AG10803 (cell line): ENCODE results near the gene TMED10.

Experiments
- DNase-seq: peaks from one replicate; pipeline ENCODE4 v3.0.0; 2010; ENCODE audit warnings: low read depth
- H3K4me3 ChIP-seq: 2 replicates; pipeline ENCODE4 v1.5.1; 2011; ENCODE audit warnings: mild to moderate bottlenecking, low read length, control low read depth
- CTCF ChIP-seq: conservative IDR thresholded peaks from 2 replicates; pipeline ENCODE4 v1.5.1; 2011; ENCODE audit warnings: mild to moderate bottlenecking, low read length, control low read depth, inconsistent platforms

Gene TMED10

GRCh38 chr14:75196468-75196867 is 20.1 kb upstream of the TMED10 start:
- DNase-seq = no peak
- no peak for TF ChIP-seq CTCF
- H3K4me3 ChIP-seq = no peak overlapping the region

- DNase-seq = no peak
- no peak for TF ChIP-seq CTCF
These were observed 19.7 kb upstream of the TMED10 start for GRCh38 chr14:75196064-75196463.

GRCh38 chr14:75191100-75191499 is 14.7 kb upstream of the TMED10 start:
- no peak for DNase-seq
- no peak for TF ChIP-seq CTCF

More at GRCh38 chr14:75196064-75196463, 19.7 kb upstream of the TMED10 start:
- H3K4me3 ChIP-seq = no peak overlapping the region

GRCh38 chr14:75190023-75190422 is 13.6 kb upstream of the TMED10 start:
- H3K4me3 ChIP-seq = no peak overlapping the region
- TF ChIP-seq CTCF = no peak
- DNase-seq = no peak

More at GRCh38 chr14:75191100-75191499, 14.7 kb upstream of the TMED10 start:
- H3K4me3 ChIP-seq = no peak overlapping the region

- no peak overlapping the region for H3K4me3 ChIP-seq
- TF ChIP-seq CTCF = no peak
- DNase-seq = no peak
These were observed 12.3 kb upstream of the TMED10 start for GRCh38 chr14:75188520-75189268.

- no peak overlapping the region for H3K4me3 ChIP-seq
- no peak for TF ChIP-seq CTCF
- no peak for DNase-seq
These were observed 11.7 kb upstream of the TMED10 start for GRCh38 chr14:75188086-75188485.

GRCh38 chr14:75186953-75187352 is 10.5 kb upstream of the TMED10 start:
- H3K4me3 ChIP-seq = no peak overlapping the region
- no peak for TF ChIP-seq CTCF
- DNase-seq = no peak
